HG03342 (cell line): ENCODE measurements around the gene PCED1B.
"Not testable (repeated sequence)": the region's sequence is repeated elsewhere in the genome, so short reads cannot be mapped to it uniquely, and the experiment has no call there.

Experiments used
- ATAC-seq: cut with Tn5 transposase; IDR thresholded peaks from one replicate; pipeline ENCODE4 v1.9.1; 2021; ENCODE audit warnings: mild to moderate bottlenecking, moderate library complexity; ENCODE audit not compliant: unreplicated experiment

Gene PCED1B

GRCh38 chr12:47117305-47117704 lies 37.9 kb downstream of the PCED1B start:
- ATAC-seq, result not testable (repeated sequence)

- no peak for ATAC-seq
Observed at GRCh38 chr12:47120736-47121135, 41.3 kb downstream of the PCED1B start.

GRCh38 chr12:47121146-47121545 lies 41.7 kb downstream of the PCED1B start:
- ATAC-seq, result no peak

- no peak for ATAC-seq
Observed at GRCh38 chr12:47122602-47123001, 43.2 kb downstream of the PCED1B start.

GRCh38 chr12:47123730-47124129 lies 44.3 kb downstream of the PCED1B start:
- ATAC-seq, result no peak

- ATAC-seq, result no peak
Observed at GRCh38 chr12:47124451-47124850, 45.0 kb downstream of the PCED1B start.

GRCh38 chr12:47126246-47126645 lies 46.8 kb downstream of the PCED1B start:
- no peak for ATAC-seq

GRCh38 chr12:47131011-47131410 lies 51.6 kb downstream of the PCED1B start:
- ATAC-seq, result no peak

GRCh38 chr12:47134005-47134404 lies 54.6 kb downstream of the PCED1B start:
- no peak for ATAC-seq

GRCh38 chr12:47135578-47135977 lies 56.2 kb downstream of the PCED1B start:
- no peak for ATAC-seq

- ATAC-seq, result no peak
Observed at GRCh38 chr12:47139000-47139681, 59.7 kb downstream of the PCED1B start.

GRCh38 chr12:47141459-47141858 lies 62.0 kb downstream of the PCED1B start:
- no peak for ATAC-seq

GRCh38 chr12:47144769-47145168 lies 65.3 kb downstream of the PCED1B start:
- ATAC-seq, result no peak

- ATAC-seq, result no peak
Observed at GRCh38 chr12:47145188-47145587, 65.8 kb downstream of the PCED1B start.

GRCh38 chr12:47147739-47148138 lies 68.3 kb downstream of the PCED1B start:
- ATAC-seq, result no peak

GRCh38 chr12:47149146-47149545 lies 69.7 kb downstream of the PCED1B start:
- ATAC-seq, result no peak

- no peak for ATAC-seq
Observed at GRCh38 chr12:47152095-47152494, 72.7 kb downstream of the PCED1B start.

GRCh38 chr12:47155457-47156166 lies 76.2 kb downstream of the PCED1B start:
- no peak for ATAC-seq

GRCh38 chr12:47156167-47156736 lies 76.8 kb downstream of the PCED1B start:
- ATAC-seq, result no peak

- no peak for ATAC-seq
Observed at GRCh38 chr12:47158792-47159191, 79.4 kb downstream of the PCED1B start.

GRCh38 chr12:47159348-47159747 lies 79.9 kb downstream of the PCED1B start:
- ATAC-seq, result no peak
